Measurements from ENCODE around the gene AADACL2. TPM values are rescaled to one million over a fixed set of nuclear protein-coding genes. Genes with fewer than 3 reads are reported as not detected.

Gene AADACL2
- total RNA-seq, 2 donors from 2014 or later, result not detected

GRCh38 chr3:151794080-151794479 lies 60.4 kb downstream of the AADACL2 start:
- H3K9me3 ChIP-seq (ENCODE audit: control insufficient read depth, low read length, poor library complexity, severe bottlenecking), result no peaks in the 10 kb centered on the region
- no peak overlapping the region for H3K4me3 Mint-ChIP-seq
- H3K27ac Mint-ChIP-seq, result no peak overlapping the region

GRCh38 chr3:151795276-151795675 lies 61.5 kb downstream of the AADACL2 start:
- DNase-seq (no peak), ATAC-seq (no peak)
- no peak overlapping the region for H3K27ac Mint-ChIP-seq
- H3K9me3 ChIP-seq (ENCODE audit: control insufficient read depth, low read length, poor library complexity, severe bottlenecking), result no peaks in the 10 kb centered on the region
- H3K36me3 Mint-ChIP-seq (ENCODE audit: low read depth), result no peaks in the 10 kb centered on the region
- H3K4me1 Mint-ChIP-seq, result no peaks in the 10 kb centered on the region
- H3K27me3 Mint-ChIP-seq, result peaks cover 10% of the 10 kb centered on the region
- no peak overlapping the region for H3K4me3 Mint-ChIP-seq

More at GRCh38 chr3:151794080-151794479, 60.4 kb downstream of the AADACL2 start:
- Mint-ChIP-seq H3K36me3 (ENCODE audit: low read depth) (no peaks in the 10 kb centered on the region), H3K4me1 (no peaks in the 10 kb centered on the region), H3K27me3 (peaks cover 14% of the 10 kb centered on the region)
- ATAC-seq (no peak), DNase-seq (no peak)

- no peak for DNase-seq
- no peaks in the 10 kb centered on the region for H3K9me3 ChIP-seq (ENCODE audit: control insufficient read depth, low read length, poor library complexity, severe bottlenecking)
- ATAC-seq, result no peak
- Mint-ChIP-seq H3K36me3 (ENCODE audit: low read depth) (no peaks in the 10 kb centered on the region), H3K27ac (no peak overlapping the region), H3K27me3 (peaks cover 10% of the 10 kb centered on the region), H3K4me3 (no peak overlapping the region), H3K4me1 (no peaks in the 10 kb centered on the region)
Observed at GRCh38 chr3:151796105-151796680, 62.5 kb downstream of the AADACL2 start.

GRCh38 chr3:151798466-151798865 lies 64.7 kb downstream of the AADACL2 start:
- ATAC-seq, result no peak
- Mint-ChIP-seq H3K27ac (no peak overlapping the region), H3K4me3 (no peak overlapping the region), H3K27me3 (peaks cover 10% of the 10 kb centered on the region), H3K36me3 (ENCODE audit: low read depth) (no peaks in the 10 kb centered on the region), H3K4me1 (no peaks in the 10 kb centered on the region)
- no peak for DNase-seq
- no peaks in the 10 kb centered on the region for H3K9me3 ChIP-seq (ENCODE audit: control insufficient read depth, low read length, poor library complexity, severe bottlenecking)

GRCh38 chr3:151800431-151800830 lies 66.7 kb downstream of the AADACL2 start:
- H3K27me3 Mint-ChIP-seq, result peaks cover 5% of the 10 kb centered on the region
- no peaks in the 10 kb centered on the region for H3K36me3 Mint-ChIP-seq (ENCODE audit: low read depth)
- DNase-seq (no peak), ATAC-seq (no peak)
- H3K9me3 ChIP-seq (ENCODE audit: control insufficient read depth, low read length, poor library complexity, severe bottlenecking), result no peaks in the 10 kb centered on the region
- H3K27ac Mint-ChIP-seq, result no peak overlapping the region
- no peaks in the 10 kb centered on the region for H3K4me1 Mint-ChIP-seq
- no peak overlapping the region for H3K4me3 Mint-ChIP-seq

GRCh38 chr3:151804267-151804666 lies 70.5 kb downstream of the AADACL2 start:
- Mint-ChIP-seq H3K27ac (no peak overlapping the region), H3K4me1 (no peaks in the 10 kb centered on the region), H3K27me3 (no peaks in the 10 kb centered on the region), H3K36me3 (ENCODE audit: low read depth) (no peaks in the 10 kb centered on the region), H3K4me3 (no peak overlapping the region)
- H3K9me3 ChIP-seq (ENCODE audit: control insufficient read depth, low read length, poor library complexity, severe bottlenecking), result no peaks in the 10 kb centered on the region
- DNase-seq (no peak), ATAC-seq (no peak)

GRCh38 chr3:151806838-151807237 lies 73.1 kb downstream of the AADACL2 start:
- Mint-ChIP-seq H3K27ac (no peak overlapping the region), H3K4me1 (no peaks in the 10 kb centered on the region), H3K27me3 (no peaks in the 10 kb centered on the region), H3K4me3 (no peak overlapping the region), H3K36me3 (ENCODE audit: low read depth) (no peaks in the 10 kb centered on the region)
- peaks cover 2% of the 10 kb centered on the region for H3K9me3 ChIP-seq (ENCODE audit: control insufficient read depth, low read length, poor library complexity, severe bottlenecking)
- no peak for DNase-seq
- no peak for ATAC-seq

Other genes with a start within 250 kb of the AADACL2 start
- not detected for gene AADAC, start 80.2 kb downstream of the AADACL2 start, total RNA-seq
- 1 to 10 TPM in 1 of 2 donors, not detected in 1; 1.6 TPM for gene SUCNR1, start 139.7 kb downstream of the AADACL2 start, total RNA-seq

Data from T-helper 17 cell (primary cell).